HG02571 (cell line): ENCODE measurements around the gene HBA2.
"Not testable (repeated sequence)": the region's sequence is repeated elsewhere in the genome, so short reads cannot be mapped to it uniquely, and the experiment has no call there.

ENCODE experiments used
- ATAC-seq: cut with Tn5 transposase; IDR thresholded peaks from one replicate; pipeline ENCODE4 v1.9.1; 2021; ENCODE audit warnings: mild to moderate bottlenecking, moderate library complexity; ENCODE audit not compliant: unreplicated experiment

Gene HBA2

GRCh38 chr16:191831-192230, 19.2 kb downstream of the HBA2 start:
- no peak for ATAC-seq

GRCh38 chr16:192686-193085, 20.0 kb downstream of the HBA2 start:
- ATAC-seq: no peak

GRCh38 chr16:193441-193840, 20.8 kb downstream of the HBA2 start:
- ATAC-seq: no peak

- no peak for ATAC-seq
Measured at GRCh38 chr16:194516-194915, 21.8 kb downstream of the HBA2 start.

GRCh38 chr16:200388-200787, 27.7 kb downstream of the HBA2 start:
- no peak for ATAC-seq

GRCh38 chr16:203246-203645, 30.6 kb downstream of the HBA2 start:
- ATAC-seq: no peak

GRCh38 chr16:204046-204445, 31.4 kb downstream of the HBA2 start:
- not testable (repeated sequence) for ATAC-seq

- ATAC-seq: not testable (repeated sequence)
Measured at GRCh38 chr16:209359-209758, 36.7 kb downstream of the HBA2 start.

- ATAC-seq: not testable (repeated sequence)
Measured at GRCh38 chr16:211631-212180, 39.0 kb downstream of the HBA2 start.

- no peak for ATAC-seq
Measured at GRCh38 chr16:212999-213398, 40.3 kb downstream of the HBA2 start.

GRCh38 chr16:220021-220420, 47.3 kb downstream of the HBA2 start:
- no peak for ATAC-seq
